Activated CD4-positive, alpha-beta T cell treated with anti-CD3 and anti-CD28 coated beads, Interleukin-2, amount 50 U/mL, for 1 hour (primary cell): Measurements from ENCODE around the gene MSS51.
"Not testable (repeated sequence)": the region's sequence is repeated elsewhere in the genome, so short reads cannot be mapped to it uniquely, and the experiment has no call there.

ENCODE experiments used
- DNase-seq: peaks from one replicate; pipeline ENCODE4 v3.0.0-alpha.2; 2020

The MSS51 gene

GRCh38 chr10:73413528-73414229, 19.7 kb downstream of the MSS51 start, which contains the start of gene ANXA7:
ANXA7 (minus strand) TSS chr10:73414058; CDS start chr10:73400856, 13,202 bp downstream.
- peak; percentile 93 for DNase-seq

GRCh38 chr10:73413108-73413527, 20.2 kb downstream of the MSS51 start:
- peak; percentile 20 for DNase-seq

- no peak for DNase-seq
Observed at GRCh38 chr10:73410897-73411296, 22.5 kb downstream of the MSS51 start.

GRCh38 chr10:73408978-73409521, 24.3 kb downstream of the MSS51 start:
- DNase-seq = no peak

GRCh38 chr10:73408061-73408460, 25.3 kb downstream of the MSS51 start:
- DNase-seq = no peak

GRCh38 chr10:73407495-73407894, 25.9 kb downstream of the MSS51 start:
- DNase-seq = no peak

GRCh38 chr10:73406846-73407245, 26.5 kb downstream of the MSS51 start:
- no peak for DNase-seq

GRCh38 chr10:73405556-73405955, 27.8 kb downstream of the MSS51 start:
- no peak for DNase-seq

- no peak for DNase-seq
Observed at GRCh38 chr10:73404690-73405089, 28.7 kb downstream of the MSS51 start.

- DNase-seq = no peak
Observed at GRCh38 chr10:73401636-73402035, 31.7 kb downstream of the MSS51 start.

GRCh38 chr10:73399063-73399462, 34.3 kb downstream of the MSS51 start:
- no peak for DNase-seq

GRCh38 chr10:73398024-73398423, 35.3 kb downstream of the MSS51 start:
- no peak for DNase-seq

GRCh38 chr10:73394325-73394724, 39.0 kb downstream of the MSS51 start:
- DNase-seq = not testable (repeated sequence)

- no peak for DNase-seq
Observed at GRCh38 chr10:73388228-73388627, 45.1 kb downstream of the MSS51 start.

GRCh38 chr10:73386583-73386982, 46.8 kb downstream of the MSS51 start:
- DNase-seq = no peak

GRCh38 chr10:73379064-73379748, 54.2 kb downstream of the MSS51 start:
- no peak for DNase-seq

- no peak for DNase-seq
Observed at GRCh38 chr10:73376679-73377078, 56.7 kb downstream of the MSS51 start.
